Endothelial cell of umbilical vein (primary cell): ENCODE data around the gene IBTK. TPM values are rescaled to one million over a fixed set of nuclear protein-coding genes. Genes with fewer than 3 reads are reported as not detected.

Source experiments
- BruUV-seq: library from RNA; stranded (reverse); fragments of 400-500 nt; replicated peaks from 2 replicates; lab custom pipeline; 2021; lab: Mats Ljungman, UMichigan
- CTCF ChIA-PET: fragments of 300-600, 350-600 bp; sonication (Branson Sonifier 250); formaldehyde crosslinking; loops from one replicate; lab custom pipeline; 2021; ENCODE audit warnings: antibody characterized with exemption, inconsistent platforms; lab: Charles Lee
- POLR2A ChIA-PET: fragments of 300-600, 350-600 bp; sonication (Branson Sonifier 250); formaldehyde crosslinking; loops from one replicate; lab custom pipeline; 2021; ENCODE audit warnings: antibody characterized with exemption, inconsistent platforms; lab: Charles Lee
- DNase-seq: peaks from one replicate; pipeline ENCODE4 v3.0.0-alpha.2; 2011; ENCODE audit warnings: low read depth, low spot score
- FAIRE-seq: peaks from 2 replicates; lab custom pipeline; 2011; peaks lifted over from hg19 to GRCh38; lab: Jason Lieb, UNC
- H2AFZ ChIP-seq: 2 replicates; pipeline ENCODE4 v1.6.0; 2012; ENCODE audit warnings: low read depth, low read length, control low read depth, inconsistent platforms
- H3K27ac ChIP-seq: 2 replicates; pipeline ENCODE4 v1.5.1; 2011; ENCODE audit warnings: low read depth, mild to moderate bottlenecking, control low read depth, low read length, moderate library complexity; ENCODE audit not compliant: insufficient read depth
- H3K27me3 ChIP-seq, 2 experiments: 2 replicates each; pipeline versions ENCODE4 v1.6.0 to v1.6.1; 2011; ENCODE audit warnings: low read length in 2 of 2, mixed read lengths in 1 of 2; ENCODE audit not compliant: control insufficient read depth in 2 of 2, insufficient read depth in 2 of 2
- H3K36me3 ChIP-seq, 2 experiments: 2 replicates in 1 of 2; 3 replicates in 1 of 2; pipeline ENCODE4 v1.5.1; 2011; ENCODE audit warnings: low read length in 2 of 2, mild to moderate bottlenecking in 1 of 2, moderate library complexity in 1 of 2; ENCODE audit not compliant: control insufficient read depth in 2 of 2, insufficient read depth in 2 of 2; ENCODE audit errors: extremely low read depth in 1 of 2
- H3K4me1 ChIP-seq: 3 replicates; pipeline ENCODE4 v1.5.1; 2011; ENCODE audit warnings: mild to moderate bottlenecking, low read length; ENCODE audit not compliant: control insufficient read depth, insufficient read depth; ENCODE audit errors: extremely low read depth
- H3K4me2 ChIP-seq: 2 replicates; pipeline ENCODE4 v1.6.1; 2011; ENCODE audit warnings: low read length, control low read depth, mixed read lengths; ENCODE audit not compliant: insufficient read depth
- H3K4me3 ChIP-seq, 3 experiments: fragments of 200-600 bp in 1 of 3; sonication (generic), shearing (Covaris generic) in 1 of 3; replicated peaks in 1 of 3; 2 replicates each; pipeline ENCODE4 v1.5.1; 2011 to 2016; ENCODE audit warnings: control low read depth in 3 of 3, low read length in 3 of 3, mild to moderate bottlenecking in 2 of 3, inconsistent platforms in 1 of 3, low read depth in 1 of 3, moderate library complexity in 1 of 3; ENCODE audit not compliant: insufficient read depth in 1 of 3
- H3K79me2 ChIP-seq: 2 replicates; pipeline ENCODE4 v1.6.0; 2012; ENCODE audit warnings: low read length, inconsistent platforms; ENCODE audit not compliant: control insufficient read depth, insufficient read depth
- H3K9ac ChIP-seq: replicated peaks from 2 replicates; pipeline ENCODE3; 2011; ENCODE audit warnings: low read length, control low read depth; ENCODE audit not compliant: insufficient read depth; ENCODE audit errors: extremely low read depth
- H3K9me1 ChIP-seq: replicated peaks from 3 replicates; pipeline ENCODE4 v1.6.0; 2011; ENCODE audit warnings: mild to moderate bottlenecking, low read length; ENCODE audit not compliant: control insufficient read depth, insufficient read depth; ENCODE audit errors: extremely low read depth
- H3K9me3 ChIP-seq: replicated peaks from 2 replicates; pipeline ENCODE4 v1.5.1; 2012; ENCODE audit warnings: low read length, inconsistent platforms; ENCODE audit not compliant: control insufficient read depth, insufficient read depth
- H4K20me1 ChIP-seq: replicated peaks from 2 replicates; pipeline ENCODE3; 2011; ENCODE audit warnings: mild to moderate bottlenecking, low read length; ENCODE audit not compliant: control insufficient read depth, insufficient read depth; ENCODE audit errors: extremely low read depth
- EZH2 ChIP-seq: IDR thresholded peaks from 2 replicates; pipeline ENCODE4 v1.6.1; 2012; ENCODE audit warnings: borderline replicate concordance, low read depth, mild to moderate bottlenecking, moderate library complexity, low read length, inconsistent platforms; ENCODE audit not compliant: severe bottlenecking
- FOS ChIP-seq: IDR thresholded peaks from 2 replicates; pipeline ENCODE4 v1.6.1; 2011; ENCODE audit warnings: mild to moderate bottlenecking, low read length, moderate library complexity, borderline replicate concordance; ENCODE audit not compliant: insufficient read depth
- GATA2 ChIP-seq: IDR thresholded peaks from 2 replicates; pipeline ENCODE4 v1.7.0; 2011; ENCODE audit warnings: low read depth, mild to moderate bottlenecking, moderate library complexity, mixed read lengths, low read length; ENCODE audit not compliant: insufficient read length, insufficient read depth
- JUN ChIP-seq: IDR thresholded peaks from 2 replicates; pipeline ENCODE4 v1.6.1; 2011; ENCODE audit warnings: borderline replicate concordance, low read depth; ENCODE audit not compliant: insufficient read length, insufficient read depth
- MYC ChIP-seq: IDR thresholded peaks from one replicate; pipeline ENCODE4 v1.6.1; 2011; ENCODE audit warnings: mild to moderate bottlenecking, low read depth, low read length
- POLR2A ChIP-seq: IDR thresholded peaks from 2 replicates; pipeline ENCODE4 v1.6.1; 2012; ENCODE audit warnings: low read depth, mild to moderate bottlenecking, control low read depth, low read length
- POLR2AphosphoS5 ChIP-seq: IDR thresholded peaks from 2 replicates; pipeline ENCODE4 v1.6.1; 2012; ENCODE audit warnings: low read depth, mild to moderate bottlenecking, control low read depth, low read length, moderate library complexity; ENCODE audit not compliant: insufficient read depth
- dilution Hi-C: fragments of 300-500 bp; cut with MboI; formaldehyde crosslinking; loops from one replicate; pipeline ENCODE4 v1.15.0; 2019; ENCODE audit warnings: low sequenced_read_pairs; ENCODE audit not compliant: extremely low pct_ligation_motif_present
- intact Hi-C: fragments of 100-400 bp; cut with micrococcal nuclease; formaldehyde crosslinking; loops from one replicate; pipeline ENCODE4 v1.10.0; 2022
- polyA plus RNA-seq, 4 experiments: library from polyadenylated mRNA; depleted of rRNA in 3 of 4; stranded (reverse) in 3 of 4; unstranded in 1 of 4; fragments of >200 nt; gene quantifications; 2 replicates each; pipeline versions ENCODE4 v1.2.1 to v1.2.3, GENCODE V29; 2011 to 2012; ENCODE audit warnings: missing spikeins in 1 of 4
- total RNA-seq: library from RNA; stranded (reverse); gene quantifications from 2 replicates; pipeline ENCODE4 v1.2.3, GENCODE V29; 2021
- TF ChIP-seq, protein P1 (sequence below), 2 donors: IDR thresholded peaks; 1 replicate in 1 of 2; 2 replicates in 1 of 2; pipeline ENCODE4 v1.5.1; 2011; ENCODE audit warnings: low read length in 2 of 2, mild to moderate bottlenecking in 2 of 2, moderate library complexity in 2 of 2, control low read depth in 1 of 2, inconsistent platforms in 1 of 2, low read depth in 1 of 2; ENCODE audit not compliant: insufficient read depth in 1 of 2; ENCODE audit errors: extremely low read depth in 1 of 2

Gene IBTK
- total and polyA plus RNA-seq, 2 donors (not counting 3 experiments of a cell fraction or from before 2014, with no cell fraction given) = 6.7 to 30.5 TPM

DNA sequence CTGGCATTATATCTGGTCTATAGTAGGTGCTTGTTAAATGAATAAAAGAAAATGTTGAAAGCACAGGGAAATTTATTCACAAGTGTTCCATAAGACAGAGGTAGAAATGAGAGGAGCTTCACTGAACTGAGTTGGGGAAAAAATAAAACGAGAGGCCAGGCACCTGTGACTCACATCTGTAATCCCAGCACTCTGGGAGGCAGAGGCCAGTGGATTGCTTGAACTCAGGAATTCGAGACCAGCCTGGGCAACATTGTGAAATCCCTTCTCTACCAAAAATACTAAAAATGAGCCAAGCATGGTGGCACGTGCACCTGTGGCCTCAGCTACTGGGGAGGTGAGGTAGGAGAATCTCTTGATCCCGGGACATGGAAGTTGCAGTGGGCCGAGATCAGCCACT lies 28.1 kb upstream of the IBTK start:
- no peaks in the 10 kb centered on the region for H3K9me3 ChIP-seq
- H3K79me2 ChIP-seq = no peaks in the 10 kb centered on the region
- no peaks in the 10 kb centered on the region for H3K4me1 ChIP-seq
- H3K27me3 ChIP-seq = peaks cover 3 to 4% of the 10 kb centered on the region in 2 experiments
- H4K20me1 ChIP-seq = no peaks in the 10 kb centered on the region
- POLR2A ChIA-PET = no interaction called here
- dilution Hi-C loops = no loop called here
- H3K4me3 ChIP-seq = no peak overlapping the region
- H3K36me3 ChIP-seq = no peaks in the 10 kb centered on the region
- no peak overlapping the region for H3K9ac ChIP-seq
- no TSS peak for BruUV-seq
- no peak overlapping the region for H2AFZ ChIP-seq
- CTCF ChIA-PET = interaction anchor here (0.7 to 2.0 kb wide), 2 partner anchors 10 to 790 kb away, joined by 3 to 5 read pairs; partner anchors contain the start of gene UBE3D
- DNase-seq (no peak), FAIRE-seq (no peak)
- intact Hi-C loops = no loop called here
- H3K4me2 ChIP-seq = no peak overlapping the region
- TF ChIP-seq POLR2AphosphoS5 (no peak), JUN (no peak), FOS (no peak), MYC (no peak), EZH2 (no peak), GATA2 (no peak), POLR2A (no peak)
- TF ChIP-seq, protein P1, sequence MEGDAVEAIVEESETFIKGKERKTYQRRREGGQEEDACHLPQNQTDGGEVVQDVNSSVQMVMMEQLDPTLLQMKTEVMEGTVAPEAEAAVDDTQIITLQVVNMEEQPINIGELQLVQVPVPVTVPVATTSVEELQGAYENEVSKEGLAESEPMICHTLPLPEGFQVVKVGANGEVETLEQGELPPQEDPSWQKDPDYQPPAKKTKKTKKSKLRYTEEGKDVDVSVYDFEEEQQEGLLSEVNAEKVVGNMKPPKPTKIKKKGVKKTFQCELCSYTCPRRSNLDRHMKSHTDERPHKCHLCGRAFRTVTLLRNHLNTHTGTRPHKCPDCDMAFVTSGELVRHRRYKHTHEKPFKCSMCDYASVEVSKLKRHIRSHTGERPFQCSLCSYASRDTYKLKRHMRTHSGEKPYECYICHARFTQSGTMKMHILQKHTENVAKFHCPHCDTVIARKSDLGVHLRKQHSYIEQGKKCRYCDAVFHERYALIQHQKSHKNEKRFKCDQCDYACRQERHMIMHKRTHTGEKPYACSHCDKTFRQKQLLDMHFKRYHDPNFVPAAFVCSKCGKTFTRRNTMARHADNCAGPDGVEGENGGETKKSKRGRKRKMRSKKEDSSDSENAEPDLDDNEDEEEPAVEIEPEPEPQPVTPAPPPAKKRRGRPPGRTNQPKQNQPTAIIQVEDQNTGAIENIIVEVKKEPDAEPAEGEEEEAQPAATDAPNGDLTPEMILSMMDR (IDR thresholded peaks at IDR 0.05; ENCODE audit: extremely low read depth in 1 of 2, insufficient read depth in 1 of 2, low read depth in 1 of 2, low read length in 2 of 2) = no peak
- H3K27ac ChIP-seq = no peak overlapping the region
- no peaks in the 10 kb centered on the region for H3K9me1 ChIP-seq
